Neural cell (in vitro differentiated cells): ENCODE results near the gene COX6B2.

Source experiments
- CTCF ChIP-seq: fragments of 450-650 bp; IDR thresholded peaks from 2 replicates; pipeline ENCODE4 v1.5.1; 2014; ENCODE audit warnings: antibody characterized with exemption, mild to moderate bottlenecking, moderate library complexity; ENCODE audit not compliant: poor library complexity, severe bottlenecking
- REST ChIP-seq: IDR thresholded peaks from 2 replicates; pipeline ENCODE4 v1.6.1; 2012; ENCODE audit warnings: borderline replicate concordance

- TF ChIP-seq CTCF (peak; percentile 4), REST (no peak)
Observed at GRCh38 chr19:55384131-55384919, 29.8 kb upstream of the COX6B2 start, which contains the start of gene TMEM238.
